Effector memory CD8-positive, alpha-beta T cell (primary cell): Measurements from ENCODE around the gene KAT2A.
A peak's percentile ranks its signal among the peaks of the same experiment; 100 is the strongest.

Experiments used
- ATAC-seq: fragments of 150-1000 bp; cut with Tn5 transposase; replicated peaks from 2 replicates; pipeline ENCODE4 v1.10.0; 2021; ENCODE audit warnings: mild to moderate bottlenecking, moderate library complexity
- DNase-seq, 3 experiments: peaks; one replicate each; pipeline ENCODE4 v3.0.0; 2021
- H3K27ac Mint-ChIP-seq, 2 donors: one replicate each; pipeline ENCODE4 v1.8.0; 2022; ENCODE audit warnings: mild to moderate bottlenecking in 2 of 2, mixed read lengths in 2 of 2, moderate library complexity in 2 of 2
- H3K27me3 Mint-ChIP-seq, 2 donors: one replicate each; pipeline ENCODE4 v1.8.0; 2022; ENCODE audit warnings: mixed read lengths in 2 of 2
- H3K36me3 Mint-ChIP-seq: one replicate; pipeline ENCODE4 v1.8.0; 2022; ENCODE audit warnings: mild to moderate bottlenecking, moderate library complexity, mixed read lengths; ENCODE audit not compliant: insufficient read depth
- H3K4me1 Mint-ChIP-seq, 2 donors: one replicate each; pipeline ENCODE4 v1.8.0; 2022; ENCODE audit warnings: low read depth in 2 of 2, mixed read lengths in 2 of 2
- H3K4me3 Mint-ChIP-seq, 2 donors: one replicate each; pipeline ENCODE4 v1.8.0; 2022; ENCODE audit warnings: mild to moderate bottlenecking in 2 of 2, mixed read lengths in 2 of 2, moderate library complexity in 2 of 2
- H3K9me3 Mint-ChIP-seq, 2 donors: one replicate each; pipeline ENCODE4 v1.8.0; 2022; ENCODE audit warnings: mixed read lengths in 2 of 2

Gene KAT2A

DNA sequence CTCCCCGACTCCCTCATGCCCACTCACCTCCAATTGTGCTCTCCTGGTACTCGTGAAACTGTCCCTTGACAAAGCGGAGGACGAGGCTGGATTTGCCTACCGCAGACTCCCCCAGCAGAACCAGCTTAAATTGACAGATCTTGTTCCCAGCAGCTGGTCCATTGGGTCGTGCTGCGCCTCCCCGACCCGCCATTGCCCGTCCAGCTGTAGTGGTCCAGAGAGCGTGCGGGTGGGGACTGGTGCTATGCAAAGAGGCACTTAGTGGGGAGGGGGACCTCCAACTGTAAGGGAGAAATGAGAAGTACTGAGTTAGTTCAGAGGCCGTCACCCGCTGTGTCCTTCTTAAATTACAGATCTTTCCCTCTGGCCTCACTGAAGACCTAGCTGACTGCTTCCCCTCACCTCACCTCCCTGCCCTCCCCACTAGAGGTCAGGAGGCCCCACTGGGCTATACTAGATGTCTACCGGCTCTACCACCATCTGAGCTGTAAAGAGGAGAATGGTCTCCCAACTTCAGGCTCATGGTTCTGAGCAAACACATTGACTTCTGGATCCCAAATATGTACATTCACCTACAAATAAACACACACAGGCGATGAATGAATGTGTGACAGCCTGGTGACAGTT is 9.3 kb upstream of the KAT2A start:
- H3K4me1 Mint-ChIP-seq = peaks cover 26% of the 10 kb centered on the region in 2 donors
- no peaks in the 10 kb centered on the region for H3K27me3 Mint-ChIP-seq
- ATAC-seq (no peak), DNase-seq (no peak)
- no peak overlapping the region for H3K4me3 Mint-ChIP-seq
- peaks cover 57% of the 10 kb centered on the region for H3K36me3 Mint-ChIP-seq
- H3K27ac Mint-ChIP-seq = peak overlapping the region; percentile 23 to 70
- H3K9me3 Mint-ChIP-seq = no peaks in the 10 kb centered on the region

DNA sequence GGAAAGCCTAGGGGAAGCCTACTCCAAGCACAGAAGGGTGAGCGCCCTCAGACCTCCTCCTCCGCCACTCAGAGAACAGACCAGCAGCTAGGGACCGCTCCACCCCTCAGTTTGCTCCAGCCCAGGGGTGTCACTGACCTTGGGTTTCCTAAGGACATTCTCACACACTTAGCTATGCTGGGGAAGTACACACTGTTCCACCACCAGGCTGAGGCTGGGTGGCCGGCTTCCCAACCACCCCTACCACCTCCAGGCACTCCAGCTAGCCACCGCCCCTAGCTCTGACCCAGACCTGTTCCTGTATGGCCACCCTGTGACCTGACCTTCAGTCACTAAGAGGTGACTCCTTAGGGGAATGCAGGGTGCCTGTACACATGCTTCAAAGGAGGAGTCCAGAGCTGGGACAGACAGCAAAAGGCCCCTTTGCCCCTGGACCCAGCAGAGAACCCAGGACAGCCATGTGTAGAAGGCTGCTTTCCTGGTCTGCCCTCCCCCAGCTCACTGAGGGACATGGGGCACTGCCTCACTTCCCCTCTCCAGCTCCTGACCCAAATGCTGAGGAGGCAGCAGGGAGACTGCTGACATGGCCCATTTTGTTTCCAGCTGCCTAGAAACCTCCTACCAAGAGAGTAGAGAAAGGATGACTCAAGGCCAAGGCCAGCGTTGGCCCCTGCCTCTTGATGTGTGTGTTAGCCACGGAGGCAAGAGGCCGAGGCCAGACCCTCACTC is 8.1 kb upstream of the KAT2A start:
- H3K4me1 Mint-ChIP-seq = peaks cover 26% of the 10 kb centered on the region in 2 donors

DNA sequence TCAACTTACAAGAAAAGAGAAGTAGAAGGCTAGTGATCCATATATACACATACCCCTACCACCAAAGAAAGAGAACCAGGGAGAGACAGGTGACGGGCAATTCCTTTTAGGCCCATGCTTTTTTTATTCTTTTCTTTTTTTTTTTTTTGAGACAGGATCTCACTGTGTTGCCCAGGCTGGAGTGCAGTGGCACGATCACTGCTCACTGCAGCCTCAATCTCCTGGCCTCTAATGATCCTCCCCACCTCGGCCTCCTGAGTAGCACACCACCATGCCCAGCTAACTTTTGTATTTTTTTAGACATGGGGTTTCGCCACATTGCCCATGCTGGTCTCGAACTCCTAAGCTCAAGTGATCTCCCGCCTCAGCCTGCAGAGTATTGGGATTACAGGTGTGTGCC is 6.2 kb upstream of the KAT2A start:
- H3K27ac Mint-ChIP-seq = peak overlapping the region in 1 of 2 donors; percentile 3
- H3K4me3 Mint-ChIP-seq = no peak overlapping the region
- no peaks in the 10 kb centered on the region for H3K27me3 Mint-ChIP-seq
- no peak for DNase-seq
- H3K36me3 Mint-ChIP-seq = peaks cover 58% of the 10 kb centered on the region
- no peaks in the 10 kb centered on the region for H3K9me3 Mint-ChIP-seq
- H3K4me1 Mint-ChIP-seq = peaks cover 10% of the 10 kb centered on the region in 2 donors
- no peak for ATAC-seq

More for the DNA sequence above, 8.1 kb upstream of the KAT2A start:
- Mint-ChIP-seq H3K9me3 (no peaks in the 10 kb centered on the region), H3K4me3 (no peak overlapping the region), H3K27me3 (no peaks in the 10 kb centered on the region), H3K36me3 (peaks cover 62% of the 10 kb centered on the region), H3K27ac (peak overlapping the region; percentile 61 to 68)
- DNase-seq (no peak), ATAC-seq (no peak)

DNA sequence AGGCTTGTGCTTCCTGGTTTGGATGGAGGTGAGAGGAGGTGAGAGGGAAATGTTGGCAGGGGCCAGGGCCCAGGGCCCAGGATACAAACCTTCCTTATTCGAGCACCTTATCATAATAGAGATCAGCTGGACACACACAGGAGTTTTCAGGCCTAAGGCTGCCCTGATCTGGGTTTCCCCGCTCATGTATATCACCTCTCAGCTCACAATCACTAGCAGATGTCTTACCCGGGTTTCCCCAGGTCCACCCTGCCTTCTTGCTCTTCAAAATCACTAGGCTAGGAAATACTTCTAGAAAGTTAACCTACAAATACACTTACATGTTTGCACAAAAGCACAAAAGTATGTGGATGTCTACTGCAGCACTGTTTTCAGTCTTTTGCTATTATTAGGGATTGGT is 5.7 kb upstream of the KAT2A start:
- Mint-ChIP-seq H3K27ac (peak overlapping the region in 1 of 2 donors; percentile 3), H3K36me3 (peaks cover 54% of the 10 kb centered on the region), H3K4me3 (no peak overlapping the region), H3K4me1 (peaks cover 8 to 10% of the 10 kb centered on the region in 2 donors), H3K27me3 (no peaks in the 10 kb centered on the region), H3K9me3 (no peaks in the 10 kb centered on the region)
- ATAC-seq = no peak
- no peak for DNase-seq

- H3K36me3 Mint-ChIP-seq = peaks cover 58% of the 10 kb centered on the region
- ATAC-seq (no peak), DNase-seq (no peak)
- H3K4me3 Mint-ChIP-seq = no peak overlapping the region
- peak overlapping the region in 1 of 2 donors; percentile 41 for H3K27ac Mint-ChIP-seq
- no peaks in the 10 kb centered on the region for H3K27me3 Mint-ChIP-seq
- H3K4me1 Mint-ChIP-seq = peaks cover 5 to 7% of the 10 kb centered on the region in 2 donors
- H3K9me3 Mint-ChIP-seq = no peaks in the 10 kb centered on the region
Measured at GRCh38 chr17:42125565-42125964, 4.4 kb upstream of the KAT2A start.

DNA sequence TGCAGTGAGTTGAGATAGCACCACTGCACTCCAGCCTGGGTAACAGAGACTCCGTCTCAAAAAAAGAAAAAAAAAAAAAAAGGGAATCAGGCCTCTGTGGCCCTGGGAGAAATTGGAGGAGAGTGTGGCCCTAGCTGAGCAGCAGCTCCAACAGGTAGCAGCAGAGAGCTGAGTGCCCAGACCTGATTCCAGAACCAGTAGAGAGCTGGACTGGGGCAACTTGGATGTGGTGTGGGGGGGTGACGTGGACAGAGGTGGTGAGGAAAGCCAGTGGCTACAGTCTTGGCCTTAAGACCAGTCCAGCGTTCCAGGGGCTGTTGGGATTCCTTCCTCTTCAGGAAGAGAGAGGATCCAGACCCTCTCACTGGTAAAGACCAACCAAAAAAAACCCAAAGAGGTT is 3.1 kb upstream of the KAT2A start:
- H3K27ac Mint-ChIP-seq = no peak overlapping the region
- peaks cover 55% of the 10 kb centered on the region for H3K36me3 Mint-ChIP-seq
- no peak for ATAC-seq

GRCh38 chr17:42122371-42123303 is 1.5 kb upstream of the KAT2A start, which contains the start of gene HSPB9:
Gene HSPB9 (plus strand): TSS chr17:42122804. CDS start chr17:42122851, 47 bp downstream.
- H3K27me3 Mint-ChIP-seq = no peaks in the 10 kb centered on the region
- H3K27ac Mint-ChIP-seq = peak within 1 kb of the TSS; percentile 52 to 70
- H3K36me3 Mint-ChIP-seq = peaks cover 47% of the 10 kb centered on the region
- no peaks in the 10 kb centered on the region for H3K9me3 Mint-ChIP-seq
- DNase-seq = no peak
- no peak for ATAC-seq
- H3K4me3 Mint-ChIP-seq = peak within 1 kb of the TSS; percentile 66 to 72
- peaks cover 7 to 10% of the 10 kb centered on the region in 2 donors for H3K4me1 Mint-ChIP-seq

More for the DNA sequence above, 3.1 kb upstream of the KAT2A start:
- no peak for DNase-seq
- no peaks in the 10 kb centered on the region for H3K9me3 Mint-ChIP-seq
- H3K27me3 Mint-ChIP-seq = no peaks in the 10 kb centered on the region
- H3K4me1 Mint-ChIP-seq = peaks cover 4 to 10% of the 10 kb centered on the region in 2 donors
- H3K4me3 Mint-ChIP-seq = no peak overlapping the region

DNA sequence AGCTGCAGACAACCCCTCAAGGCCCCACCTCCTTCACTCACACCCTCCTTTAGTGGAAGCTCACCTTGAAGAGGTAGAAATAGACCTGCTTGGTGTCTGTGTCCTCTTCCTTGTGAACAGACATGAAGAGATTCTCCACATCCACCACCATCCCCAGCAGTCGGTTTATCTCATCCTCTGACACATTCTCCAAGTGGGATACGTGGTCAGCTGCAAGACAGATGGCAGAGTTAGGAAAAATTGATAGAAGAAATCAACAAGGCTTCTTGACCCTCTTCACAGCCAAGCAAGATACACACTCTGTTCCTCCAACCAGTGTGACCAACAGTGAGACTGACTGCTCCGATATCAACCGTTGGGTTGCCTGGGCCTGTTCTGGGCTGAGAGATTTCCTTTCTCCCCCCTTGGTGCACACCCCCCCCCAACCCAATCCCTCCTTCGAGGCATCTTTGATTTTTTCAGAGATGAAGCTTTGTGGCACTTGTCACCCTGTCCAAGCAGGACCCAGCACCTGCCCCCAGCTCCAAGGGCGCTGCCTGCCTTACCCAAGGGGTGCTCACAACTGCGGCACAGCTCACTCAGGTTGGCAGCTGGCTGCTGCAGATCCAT is 902 bp downstream of the KAT2A start:
- ATAC-seq (no peak), DNase-seq (no peak)
- H3K4me3 Mint-ChIP-seq = peak overlapping the region; percentile 66 to 72
- H3K9me3 Mint-ChIP-seq = no peaks in the 10 kb centered on the region
- H3K4me1 Mint-ChIP-seq = peaks cover 16 to 23% of the 10 kb centered on the region in 2 donors
- H3K27me3 Mint-ChIP-seq = no peaks in the 10 kb centered on the region
- peaks cover 32% of the 10 kb centered on the region for H3K36me3 Mint-ChIP-seq
- H3K27ac Mint-ChIP-seq = no peak overlapping the region

DNA sequence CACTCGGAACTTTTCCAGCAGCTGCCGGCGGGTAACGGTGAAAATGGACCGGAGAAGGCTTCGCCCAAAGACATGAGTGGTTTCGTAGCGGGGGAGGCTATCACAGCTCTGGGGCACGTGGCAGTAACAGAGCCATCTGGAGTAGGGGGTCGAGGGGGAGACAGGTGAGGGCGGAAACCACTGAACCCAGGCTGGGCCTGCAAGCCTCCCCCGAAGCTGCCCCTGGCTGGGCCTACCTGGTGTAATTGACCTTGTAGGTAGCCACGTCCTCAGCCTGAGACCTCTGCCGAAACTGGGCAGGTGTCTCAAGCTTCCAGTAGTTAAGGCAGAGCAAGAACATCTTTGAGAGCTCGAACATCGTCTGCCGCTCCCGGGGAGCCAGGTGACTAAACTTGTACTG is 1.9 kb downstream of the KAT2A start:
- peaks cover 23% of the 10 kb centered on the region for H3K36me3 Mint-ChIP-seq
- H3K27me3 Mint-ChIP-seq = no peaks in the 10 kb centered on the region
- H3K9me3 Mint-ChIP-seq = no peaks in the 10 kb centered on the region
- no peak for DNase-seq
- H3K4me3 Mint-ChIP-seq = no peak overlapping the region
- ATAC-seq = no peak
- peak overlapping the region in 1 of 2 donors; percentile 15 for H3K27ac Mint-ChIP-seq
- H3K4me1 Mint-ChIP-seq = peaks cover 16 to 23% of the 10 kb centered on the region in 2 donors

DNA sequence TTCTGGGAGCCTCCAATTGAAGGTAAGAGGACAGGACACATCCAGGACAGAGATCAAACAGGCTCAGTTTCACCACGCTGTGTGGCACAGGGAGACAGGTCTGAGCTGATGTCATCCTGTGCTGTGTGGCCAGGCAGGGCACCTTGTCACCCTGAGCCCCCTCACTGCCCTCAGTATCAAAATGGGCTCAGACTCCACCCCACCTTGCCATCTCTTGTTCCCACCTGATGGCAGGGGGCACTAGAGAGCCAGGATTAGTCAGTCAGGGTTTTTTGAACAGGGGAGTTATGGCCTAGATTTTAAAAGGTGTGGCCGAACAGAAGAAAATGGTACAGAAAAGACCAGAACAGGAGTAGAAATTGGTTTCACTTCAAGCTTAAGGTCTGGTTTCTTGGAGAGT is 2.6 kb downstream of the KAT2A start:
- ATAC-seq = no peak
- peak overlapping the region in 1 of 2 donors; percentile 15 for H3K27ac Mint-ChIP-seq
- peaks cover 21% of the 10 kb centered on the region for H3K36me3 Mint-ChIP-seq
- no peak overlapping the region for H3K4me3 Mint-ChIP-seq
- H3K4me1 Mint-ChIP-seq = peaks cover 16 to 23% of the 10 kb centered on the region in 2 donors
- no peaks in the 10 kb centered on the region for H3K27me3 Mint-ChIP-seq
- no peaks in the 10 kb centered on the region for H3K9me3 Mint-ChIP-seq
- DNase-seq = no peak

DNA sequence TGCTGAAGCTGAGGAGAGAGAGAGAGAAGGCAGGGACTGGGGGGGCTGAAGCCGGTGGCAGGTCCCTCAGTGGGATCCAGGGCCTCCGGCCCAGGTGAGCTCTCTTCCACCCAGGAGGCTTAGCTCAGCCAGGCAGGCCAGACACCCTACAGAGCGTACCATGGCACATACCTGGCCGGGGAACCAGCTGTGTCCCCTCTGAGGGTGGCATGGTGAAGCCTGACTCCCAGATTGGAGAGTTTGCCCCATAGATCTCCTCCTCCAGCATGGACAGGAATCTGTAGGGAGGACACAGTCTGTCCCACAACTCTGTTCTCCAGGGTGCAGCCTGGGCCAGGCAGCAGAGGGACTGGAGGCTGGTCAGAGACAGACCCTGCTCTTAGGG is 3.0 kb downstream of the KAT2A start:
- DNase-seq = no peak
- Mint-ChIP-seq H3K36me3 (peaks cover 21% of the 10 kb centered on the region), H3K9me3 (no peaks in the 10 kb centered on the region), H3K4me1 (peaks cover 16 to 23% of the 10 kb centered on the region in 2 donors), H3K27ac (peak overlapping the region in 1 of 2 donors; percentile 15), H3K27me3 (no peaks in the 10 kb centered on the region), H3K4me3 (no peak overlapping the region)
- no peak for ATAC-seq

DNA sequence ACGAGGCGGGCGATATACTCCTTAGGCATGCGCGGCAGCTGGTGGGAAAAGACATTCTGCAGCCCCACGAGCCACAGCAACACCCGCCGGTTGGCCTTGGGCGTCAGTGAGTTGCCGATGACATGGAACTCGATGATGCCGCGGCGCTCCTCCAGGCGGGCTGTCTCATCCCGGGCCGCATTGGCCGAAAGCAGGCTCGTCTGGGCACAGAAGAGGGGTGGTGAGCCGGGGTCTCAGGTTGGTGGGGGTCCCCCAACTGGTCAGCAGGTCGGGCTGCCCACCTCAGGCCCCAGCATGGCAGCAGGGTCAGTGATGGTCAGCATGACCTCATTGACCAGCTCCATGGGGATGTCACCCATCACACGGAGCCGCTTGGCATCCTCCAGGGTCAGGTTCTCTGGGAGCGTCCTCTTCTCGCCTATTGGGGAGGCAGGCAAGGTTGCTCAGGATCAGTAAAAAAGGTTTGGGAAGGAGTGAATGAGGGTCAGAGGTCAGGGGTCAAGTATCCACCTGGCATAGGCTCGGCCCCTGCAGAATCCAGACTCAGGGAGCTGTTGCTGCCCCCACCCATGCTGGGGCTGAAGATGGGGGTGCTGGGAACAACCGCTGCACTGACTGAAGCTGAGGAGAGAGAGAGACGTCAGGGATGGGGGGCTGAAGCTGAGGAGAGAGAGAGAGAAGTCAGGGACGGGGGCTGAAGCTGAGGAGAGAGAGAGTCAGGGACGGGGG is 3.6 kb downstream of the KAT2A start:
- Mint-ChIP-seq H3K4me1 (peaks cover 19 to 26% of the 10 kb centered on the region in 2 donors), H3K36me3 (peaks cover 21% of the 10 kb centered on the region), H3K4me3 (no peak overlapping the region), H3K9me3 (no peaks in the 10 kb centered on the region), H3K27ac (no peak overlapping the region), H3K27me3 (no peaks in the 10 kb centered on the region)
- DNase-seq (no peak), ATAC-seq (no peak)
